Peyer's patch (tissue), 4 donors: ENCODE measurements around the gene PSMC3IP.

Experiments
- POLR2A ChIP-seq, 2 donors: fragments of 450-650 bp; IDR thresholded peaks; one replicate each; pipeline ENCODE4 v1.5.1; 2017; ENCODE audit warnings: antibody characterized with exemption in 2 of 2, mild to moderate bottlenecking in 2 of 2, moderate library complexity in 2 of 2
- TF ChIP-seq, protein P1 (sequence below), 6 experiments: fragments of 450-650 bp in 4 of 6; fragments of 200-600 bp in 2 of 6; sonication (generic) in 1 of 6; IDR thresholded peaks; one replicate each; pipeline ENCODE4 v1.5.1; 2017 to 2019; ENCODE audit warnings: antibody characterized with exemption in 6 of 6, mild to moderate bottlenecking in 3 of 6, moderate library complexity in 1 of 6

DNA sequence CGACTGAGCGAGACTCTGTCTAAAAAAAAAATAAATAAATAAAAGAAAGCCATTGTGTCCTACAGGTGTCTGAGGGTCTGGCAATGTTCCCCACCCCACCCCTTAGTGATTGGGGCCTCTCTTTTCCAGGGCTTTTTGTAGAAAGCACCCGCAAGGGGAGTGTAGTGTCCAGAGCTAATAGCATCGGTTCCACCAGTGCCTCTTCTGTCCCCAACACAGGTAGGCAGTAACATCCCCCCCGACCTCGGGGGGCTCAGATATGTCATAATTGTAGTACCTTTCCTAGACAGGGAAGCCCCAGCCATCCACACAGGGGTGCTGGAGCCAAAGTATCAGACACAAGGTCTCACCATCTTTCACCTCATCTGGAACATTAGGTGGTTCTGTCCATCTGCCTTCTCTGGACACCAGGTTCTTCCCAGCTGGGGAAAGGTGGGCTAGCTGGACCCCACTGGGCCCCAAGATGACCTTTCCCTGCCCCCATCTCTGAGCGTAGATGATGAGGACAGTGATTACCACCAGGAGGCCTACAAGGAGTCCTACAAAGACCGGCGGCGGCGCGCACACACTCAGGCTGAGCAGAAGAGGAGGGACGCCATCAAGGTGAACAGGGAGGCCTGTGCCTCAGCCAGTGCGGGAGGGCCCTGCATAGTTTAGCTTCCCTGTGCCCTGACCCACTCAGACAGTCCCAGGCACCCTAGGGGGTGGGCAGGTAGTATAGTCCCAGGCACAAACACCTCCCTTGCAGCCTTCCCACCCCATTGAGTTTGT is 9.0 kb downstream of the PSMC3IP start:
- TF ChIP-seq POLR2A (IDR thresholded peaks at IDR 0.05), result no peak
- TF ChIP-seq, protein P1, sequence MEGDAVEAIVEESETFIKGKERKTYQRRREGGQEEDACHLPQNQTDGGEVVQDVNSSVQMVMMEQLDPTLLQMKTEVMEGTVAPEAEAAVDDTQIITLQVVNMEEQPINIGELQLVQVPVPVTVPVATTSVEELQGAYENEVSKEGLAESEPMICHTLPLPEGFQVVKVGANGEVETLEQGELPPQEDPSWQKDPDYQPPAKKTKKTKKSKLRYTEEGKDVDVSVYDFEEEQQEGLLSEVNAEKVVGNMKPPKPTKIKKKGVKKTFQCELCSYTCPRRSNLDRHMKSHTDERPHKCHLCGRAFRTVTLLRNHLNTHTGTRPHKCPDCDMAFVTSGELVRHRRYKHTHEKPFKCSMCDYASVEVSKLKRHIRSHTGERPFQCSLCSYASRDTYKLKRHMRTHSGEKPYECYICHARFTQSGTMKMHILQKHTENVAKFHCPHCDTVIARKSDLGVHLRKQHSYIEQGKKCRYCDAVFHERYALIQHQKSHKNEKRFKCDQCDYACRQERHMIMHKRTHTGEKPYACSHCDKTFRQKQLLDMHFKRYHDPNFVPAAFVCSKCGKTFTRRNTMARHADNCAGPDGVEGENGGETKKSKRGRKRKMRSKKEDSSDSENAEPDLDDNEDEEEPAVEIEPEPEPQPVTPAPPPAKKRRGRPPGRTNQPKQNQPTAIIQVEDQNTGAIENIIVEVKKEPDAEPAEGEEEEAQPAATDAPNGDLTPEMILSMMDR (IDR thresholded peaks at IDR 0.05), result no peak
